Measurements from ENCODE around the gene CA6. TPM values are rescaled to one million over a fixed set of nuclear protein-coding genes. Genes with fewer than 3 reads are reported as not detected.

CA6 gene
- total and polyA plus RNA-seq, 2 of the 8 experiments (the other 6 are each of a cell fraction or from before 2014, with no cell fraction given), result not detected

- TF ChIP-seq E2F6 (IDR thresholded peaks at IDR 0.05) (peak; percentile 50; the same call in 1 of the 2 replicates), RAD21 (IDR thresholded peaks at IDR 0.05 in 1 of 2, conservative IDR thresholded peaks at IDR 0.05 in 1 of 2; ENCODE audit: low read depth in 2 of 2, low read length in 2 of 2) (peak; percentile 46 to 64; a peak in 3 of 4 replicates), CHD2 (IDR thresholded peaks at IDR 0.05; ENCODE audit: low read length) (no peak)
Measured at GRCh38 chr1:8962812-8963530, 17.3 kb downstream of the CA6 start (continued).
